ENCODE results near the gene PDK1. TPM values are rescaled to one million over a fixed set of nuclear protein-coding genes. Genes with fewer than 3 reads are reported as not detected.

PDK1 gene
- total RNA-seq, 1 donor from 2014 or later = 14.8 TPM

- no peak overlapping the region for H3K27ac Mint-ChIP-seq
Observed at GRCh38 chr2:172613040-172613439, 57.1 kb downstream of the PDK1 start.

GRCh38 chr2:172613615-172614231 is 57.8 kb downstream of the PDK1 start:
- intact Hi-C loops (cut with micrococcal nuclease) = no loop called here
- no peak for TF ChIP-seq CTCF (IDR thresholded peaks at IDR 0.05)
- Mint-ChIP-seq H3K36me3 (ENCODE audit: low read depth) (peaks cover 20% of the 10 kb centered on the region), H3K9me3 (no peaks in the 10 kb centered on the region), H3K27me3 (no peaks in the 10 kb centered on the region), H3K4me3 (no peak overlapping the region), H3K4me1 (peaks cover 3% of the 10 kb centered on the region), H3K27ac (no peak overlapping the region)
- ATAC-seq (ENCODE audit: low read depth) = no peak
- POLR2A ChIA-PET = no interaction called here
- no peak for DNase-seq
- CTCF ChIA-PET = no interaction called here

More at GRCh38 chr2:172613040-172613439, 57.1 kb downstream of the PDK1 start:
- H3K27me3 Mint-ChIP-seq = no peaks in the 10 kb centered on the region
- ChIA-PET POLR2A (no interaction called here), CTCF (no interaction called here)
- H3K4me1 Mint-ChIP-seq = peaks cover 3% of the 10 kb centered on the region
- no peaks in the 10 kb centered on the region for H3K9me3 Mint-ChIP-seq
- H3K36me3 Mint-ChIP-seq (ENCODE audit: low read depth) = peaks cover 23% of the 10 kb centered on the region
- no peak for DNase-seq
- H3K4me3 Mint-ChIP-seq = no peak overlapping the region
- TF ChIP-seq CTCF (IDR thresholded peaks at IDR 0.05) = no peak
- ATAC-seq (ENCODE audit: low read depth) = no peak
- intact Hi-C loops (cut with micrococcal nuclease) = no loop called here

GRCh38 chr2:172614932-172615331 is 59.0 kb downstream of the PDK1 start:
- POLR2A ChIA-PET = no interaction called here
- no peak overlapping the region for H3K27ac Mint-ChIP-seq
- H3K9me3 Mint-ChIP-seq = no peaks in the 10 kb centered on the region
- DNase-seq = no peak
- no peak for ATAC-seq (ENCODE audit: low read depth)
- intact Hi-C loops (cut with micrococcal nuclease) = no loop called here
- no peaks in the 10 kb centered on the region for H3K27me3 Mint-ChIP-seq
- peaks cover 3% of the 10 kb centered on the region for H3K4me1 Mint-ChIP-seq
- peaks cover 18% of the 10 kb centered on the region for H3K36me3 Mint-ChIP-seq (ENCODE audit: low read depth)
- TF ChIP-seq CTCF (IDR thresholded peaks at IDR 0.05) = no peak
- H3K4me3 Mint-ChIP-seq = no peak overlapping the region
- CTCF ChIA-PET = no interaction called here

- H3K9me3 Mint-ChIP-seq = no peaks in the 10 kb centered on the region
- ATAC-seq (ENCODE audit: low read depth) = no peak
- ChIA-PET POLR2A (no interaction called here), CTCF (no interaction called here)
- peaks cover 16% of the 10 kb centered on the region for H3K36me3 Mint-ChIP-seq (ENCODE audit: low read depth)
- H3K27ac Mint-ChIP-seq = no peak overlapping the region
- TF ChIP-seq CTCF (IDR thresholded peaks at IDR 0.05) = no peak
- intact Hi-C loops (cut with micrococcal nuclease) = no loop called here
- H3K4me1 Mint-ChIP-seq = peaks cover 3% of the 10 kb centered on the region
- DNase-seq = no peak
- no peak overlapping the region for H3K4me3 Mint-ChIP-seq
- no peaks in the 10 kb centered on the region for H3K27me3 Mint-ChIP-seq
Observed at GRCh38 chr2:172615727-172616261, 59.9 kb downstream of the PDK1 start.

- Mint-ChIP-seq H3K27me3 (no peaks in the 10 kb centered on the region), H3K4me1 (peaks cover 3% of the 10 kb centered on the region), H3K9me3 (no peaks in the 10 kb centered on the region), H3K4me3 (no peak overlapping the region), H3K36me3 (ENCODE audit: low read depth) (peaks cover 9% of the 10 kb centered on the region), H3K27ac (no peak overlapping the region)
- DNase-seq = no peak
- TF ChIP-seq CTCF (IDR thresholded peaks at IDR 0.05) = no peak
- intact Hi-C loops (cut with micrococcal nuclease) = no loop called here
- no peak for ATAC-seq (ENCODE audit: low read depth)
- ChIA-PET POLR2A (no interaction called here), CTCF (no interaction called here)
Observed at GRCh38 chr2:172617115-172617514, 61.2 kb downstream of the PDK1 start.
